H1 (cell line): ENCODE data around the gene KRT7. TPM values are rescaled to one million over a fixed set of nuclear protein-coding genes. Genes with fewer than 3 reads are reported as not detected.

ENCODE experiments used
- BCL11A ChIP-seq, 2 experiments: IDR thresholded peaks; one replicate each; pipeline ENCODE4 v1.6.1; 2011; ENCODE audit warnings: low read depth in 2 of 2, low read length in 2 of 2, mild to moderate bottlenecking in 2 of 2
- E2F6 ChIP-seq: IDR thresholded peaks from 2 replicates; pipeline ENCODE4 v1.6.1; 2012; ENCODE audit warnings: inconsistent platforms
- GABPA ChIP-seq: IDR thresholded peaks from 2 replicates; pipeline ENCODE4 v1.6.1; 2011; ENCODE audit warnings: mild to moderate bottlenecking, low read length, moderate library complexity, borderline replicate concordance; ENCODE audit not compliant: insufficient read depth
- TAF7 ChIP-seq: optimal IDR thresholded peaks from 2 replicates; pipeline ENCODE3; 2011; ENCODE audit warnings: low read depth, mild to moderate bottlenecking, inconsistent platforms, low read length, moderate library complexity, borderline replicate concordance
- polyA plus RNA-seq, 7 experiments: library from polyadenylated mRNA; depleted of rRNA in 3 of 7; stranded (reverse) in 5 of 7; unstranded in 2 of 7; fragments of >200 nt in 5 of 7; fragments of 200-250 nt in 2 of 7; gene quantifications; 1 replicate in 5 of 7; 2 replicates in 1 of 7; 4 replicates in 1 of 7; pipeline versions ENCODE4 v1.2.1 to v1.2.3, GENCODE V29; 2011 to 2013; ENCODE audit warnings: missing spikeins in 2 of 7, mixed read lengths in 2 of 7
- total RNA-seq: library from RNA; stranded (reverse); fragmentation: NEBNext Ultra II Directional; extraction: Animal tissue kit (Norgen Biotek cat#: 25700); gene quantifications from 2 replicates; pipeline ENCODE4 v1.2.1, GENCODE V29; 2021

Gene KRT7
- total and polyA plus RNA-seq, 2 of the 8 experiments (the other 6 are each of a cell fraction or from before 2014, with no cell fraction given): 13.2 to 19.0 TPM

GRCh38 chr12:52198454-52199215 is 34.4 kb upstream of the KRT7 start (continued):
- no peak for TF ChIP-seq BCL11A (IDR thresholded peaks at IDR 0.05; ENCODE audit: low read depth in 2 of 2, low read length in 2 of 2)
- no peak for TF ChIP-seq E2F6
- no peak for TF ChIP-seq TAF7
- TF ChIP-seq GABPA: no peak
